ENCODE measurements around the gene ACSM5.
"Not testable (repeated sequence)": the region's sequence is repeated elsewhere in the genome, so short reads cannot be mapped to it uniquely, and the experiment has no call there.

Gene ACSM5

DNA sequence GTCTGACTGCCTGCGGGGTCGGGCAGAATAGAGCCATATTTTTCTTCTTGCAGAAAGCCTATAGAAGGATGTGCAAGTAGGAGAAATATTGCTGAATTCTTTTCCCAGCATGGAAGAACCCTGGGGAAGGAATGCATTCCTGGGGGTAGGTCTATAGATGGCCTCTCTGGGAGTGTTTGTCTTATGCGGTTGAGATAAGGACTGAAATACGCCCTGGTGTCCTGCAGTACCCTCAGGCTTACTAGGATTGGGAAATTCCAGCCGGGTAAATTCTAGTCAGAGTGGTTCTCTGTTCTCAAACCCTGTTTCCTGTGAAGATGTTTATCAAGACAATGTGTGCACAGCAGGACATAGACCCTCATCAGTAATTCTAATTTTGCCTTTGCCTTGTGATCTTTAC, 44.3 kb downstream of the ACSM5 start:
- not testable (repeated sequence) for DNase-seq

DNA sequence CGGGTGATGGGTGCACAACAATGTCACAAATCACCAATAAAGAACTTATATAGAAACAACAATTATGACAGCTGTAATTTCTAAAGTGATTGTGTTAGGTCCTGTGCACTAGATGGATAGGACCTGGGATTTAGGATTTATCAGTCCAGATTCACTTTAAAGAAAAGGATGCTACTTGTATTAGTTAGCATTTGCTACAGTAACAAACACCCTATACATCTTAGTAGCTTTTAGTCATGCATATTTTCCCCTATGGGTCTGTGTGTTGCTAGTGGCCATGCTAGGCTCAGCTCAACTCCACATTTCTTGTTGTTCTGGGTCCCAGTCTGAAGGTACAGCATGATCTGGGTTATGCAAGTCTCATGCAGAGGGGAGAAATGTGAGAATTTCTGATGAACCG, 49.9 kb downstream of the ACSM5 start:
- DNase-seq = not testable (repeated sequence)

DNA sequence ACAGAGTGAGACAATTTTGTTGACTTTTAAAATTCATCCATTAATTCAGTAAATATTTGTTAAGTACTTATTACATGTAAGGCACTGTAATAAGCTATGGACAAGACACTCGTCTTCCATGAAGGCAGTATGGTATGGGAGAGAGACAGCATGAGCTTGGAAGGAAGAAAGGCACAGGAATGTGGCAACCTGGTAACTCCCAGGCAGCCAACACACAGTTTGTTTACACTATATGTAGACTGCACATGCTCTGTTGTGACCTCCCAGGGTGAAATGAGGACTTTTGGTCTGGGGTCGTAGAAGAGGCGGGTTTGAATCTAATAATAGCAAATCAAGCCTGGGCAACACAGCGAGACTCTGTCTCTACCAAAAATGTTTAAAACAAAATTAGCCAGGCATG, 51.0 kb downstream of the ACSM5 start:
- not testable (repeated sequence) for DNase-seq

DNA sequence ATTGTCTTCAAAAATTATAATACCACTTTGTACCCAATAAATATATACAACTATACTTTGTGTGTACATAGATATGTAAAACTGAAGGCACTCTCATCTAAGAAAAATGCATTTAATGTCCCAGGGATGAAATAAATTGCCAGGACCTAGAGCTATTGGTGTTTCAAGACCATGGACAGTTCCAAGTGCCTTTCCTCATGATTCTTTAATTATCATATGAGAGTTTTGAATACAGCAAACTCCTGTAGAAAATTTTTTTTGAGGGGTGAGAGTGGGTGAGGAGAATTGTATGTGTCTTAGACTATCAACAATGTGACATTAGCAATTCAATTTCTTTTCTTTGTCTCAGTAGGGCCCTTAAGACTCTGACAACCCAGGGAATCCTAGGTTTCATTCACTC, 59.6 kb downstream of the ACSM5 start:
- DNase-seq = not testable (repeated sequence)

DNA sequence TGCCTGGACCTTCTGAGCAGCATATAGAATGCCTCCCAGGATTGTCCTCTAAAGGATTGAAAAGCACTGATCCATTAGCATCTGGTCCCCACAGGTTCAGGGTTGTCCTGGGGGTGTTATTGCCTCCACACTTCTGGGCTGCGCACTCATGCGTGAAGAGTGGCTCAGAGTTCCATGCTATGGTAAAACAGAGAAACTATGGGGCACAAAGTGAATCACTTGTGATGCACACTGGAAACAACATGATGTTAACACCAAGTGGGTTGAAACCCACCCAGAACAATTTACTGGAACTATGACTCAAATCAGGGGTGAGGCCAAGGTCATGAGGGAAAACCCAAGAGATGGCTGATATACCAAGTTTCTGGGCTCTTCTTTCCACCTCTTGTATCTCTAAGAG, 60.6 kb downstream of the ACSM5 start:
- peak; percentile 7 for DNase-seq

DNA sequence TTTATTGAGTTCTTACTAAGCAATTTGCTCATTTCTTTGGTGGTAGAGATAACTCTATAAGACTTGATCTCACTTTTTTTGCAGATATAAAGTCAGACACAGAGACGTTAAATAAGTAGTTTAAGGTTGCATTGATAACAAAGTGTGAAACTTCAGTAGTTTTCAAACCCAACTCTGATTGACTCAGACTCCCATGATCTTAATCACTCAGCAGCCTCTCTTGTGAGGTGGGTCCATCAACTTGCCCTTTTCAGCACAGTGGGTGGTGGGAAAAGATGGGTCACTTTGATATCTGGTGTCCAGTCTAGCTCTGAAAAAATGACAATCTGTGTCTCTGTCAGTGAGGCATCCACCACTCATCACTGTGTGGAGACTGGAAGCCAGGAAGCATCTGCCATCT, 61.4 kb downstream of the ACSM5 start:
- not testable (repeated sequence) for DNase-seq

DNA sequence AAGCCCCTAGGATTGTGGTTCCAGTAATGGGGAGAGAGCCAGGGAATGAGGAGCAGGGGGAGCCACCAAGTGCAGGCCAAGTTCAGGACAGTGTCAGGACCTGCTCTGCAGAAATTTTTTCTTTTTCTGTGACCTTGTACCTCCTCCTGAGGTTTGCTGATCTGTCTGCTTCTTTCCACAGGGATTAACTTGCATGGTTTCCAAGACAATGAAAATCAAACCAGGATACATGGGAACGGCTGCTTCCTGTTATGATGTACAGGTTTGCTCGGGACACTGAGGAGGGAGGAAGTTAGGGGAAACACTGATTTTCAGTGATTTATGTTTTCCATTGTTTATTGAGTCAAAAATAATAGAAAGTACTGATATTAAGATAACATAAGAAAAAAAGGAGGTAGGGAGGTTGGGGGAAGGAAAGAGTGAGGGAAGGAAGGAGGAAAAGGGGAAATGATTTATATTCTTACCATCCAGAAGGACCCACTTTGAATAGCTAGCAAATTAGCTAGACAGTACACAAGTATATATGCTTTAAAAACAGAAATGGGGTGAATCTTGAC, 67.9 kb downstream of the ACSM5 start:
- DNase-seq = not testable (repeated sequence)

DNA sequence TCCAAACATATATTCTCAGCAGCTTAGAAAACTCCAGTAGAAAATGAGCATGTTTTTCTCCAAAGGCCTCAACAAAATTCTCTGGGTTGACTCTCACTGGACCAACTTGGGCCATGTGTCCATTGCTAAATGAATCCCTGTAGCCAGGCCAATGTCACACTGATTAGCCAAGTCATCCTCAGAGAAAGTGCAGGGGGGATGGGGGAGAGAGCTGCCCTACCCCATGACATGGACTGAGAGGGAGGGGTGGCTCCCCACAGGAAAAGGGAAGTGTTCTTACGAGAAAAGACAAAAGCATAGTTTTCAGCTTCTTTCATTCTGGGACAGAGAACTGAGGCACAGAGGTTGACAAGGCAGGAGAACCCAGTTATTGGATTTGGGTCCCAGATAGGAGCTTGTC, 74.7 kb downstream of the ACSM5 start:
- DNase-seq = not testable (repeated sequence)

DNA sequence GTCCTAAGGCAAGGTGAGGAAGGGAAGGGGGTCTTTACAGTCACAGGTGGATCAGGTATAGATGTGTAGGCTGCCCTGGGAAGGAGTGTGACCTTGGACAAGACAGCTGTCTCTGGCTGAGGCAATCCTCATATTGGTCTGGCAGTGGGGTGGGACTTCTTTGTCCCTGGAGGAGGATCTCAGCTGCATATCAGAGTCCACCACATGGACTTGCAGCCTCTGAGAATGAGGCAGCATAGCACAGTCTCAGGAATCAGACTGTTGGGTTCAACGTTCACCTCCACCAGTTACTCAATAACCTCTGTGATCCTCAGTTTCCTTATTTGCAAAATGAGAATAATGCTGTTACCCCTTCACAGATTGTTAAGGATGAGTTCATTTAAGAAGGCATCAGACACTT, 75.4 kb downstream of the ACSM5 start:
- no peak for DNase-seq

DNA sequence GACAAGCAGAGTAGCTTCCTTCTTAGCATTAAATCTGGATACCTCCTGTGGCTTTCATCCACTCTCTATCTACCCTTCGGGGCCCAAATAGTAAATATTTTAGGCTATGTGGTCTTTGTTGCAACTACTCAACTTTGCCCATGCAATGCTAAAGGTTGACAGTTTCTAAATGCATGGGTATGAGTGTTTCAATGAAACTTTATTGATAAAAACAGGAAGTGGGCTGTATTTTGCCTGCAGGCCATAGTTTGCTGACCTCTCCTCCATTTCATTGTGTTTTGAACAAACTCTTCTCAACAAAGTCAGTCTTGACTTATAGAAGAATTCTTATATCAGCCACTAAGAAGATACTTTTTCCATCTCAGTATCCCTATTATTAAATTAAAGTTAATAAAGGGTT, 76.1 kb downstream of the ACSM5 start:
- DNase-seq = no peak
